NCI-H345 treated with DMSO at 0.1 percent for 48 hours (cell line): ENCODE results near the gene ROGDI.

Experiments used
- DNase-seq: peaks from one replicate; lab custom pipeline; 2025; ENCODE audit not compliant: unreplicated experiment; lab: John Stamatoyannopoulos, UW

ROGDI gene

DNA sequence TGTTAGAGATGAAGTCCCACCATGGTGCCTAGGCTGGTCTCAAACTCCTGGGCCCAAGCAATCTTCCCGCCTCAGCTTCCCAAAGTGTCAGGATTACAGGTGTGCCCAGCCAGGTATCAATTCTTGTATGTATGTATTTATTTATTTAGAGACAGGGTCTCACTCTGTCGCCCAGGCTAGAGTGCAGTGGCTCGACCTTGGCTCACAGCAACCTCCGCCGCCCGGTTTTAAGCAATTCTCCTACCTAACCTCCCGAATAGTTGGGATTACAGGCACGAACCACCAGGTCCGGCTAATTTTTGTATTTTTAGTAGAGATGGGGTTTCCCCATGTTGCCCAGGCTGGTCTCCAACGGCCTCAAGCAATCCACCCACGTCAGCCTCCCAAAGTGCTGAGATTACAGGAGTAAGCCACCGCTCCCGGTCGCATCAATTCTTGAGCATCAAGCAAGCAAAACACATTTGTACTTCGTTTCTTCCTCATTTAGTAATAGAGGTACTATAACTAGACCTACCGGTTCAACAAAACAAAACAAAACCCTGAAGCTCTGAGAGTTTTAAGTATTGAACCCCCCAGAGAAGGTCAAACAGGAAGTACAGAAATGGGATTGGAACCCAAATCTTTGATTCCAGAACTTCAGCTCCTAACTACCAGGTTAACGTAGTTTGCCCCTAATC is 34.4 kb downstream of the ROGDI start:
- peak; percentile 75 for DNase-seq

DNA sequence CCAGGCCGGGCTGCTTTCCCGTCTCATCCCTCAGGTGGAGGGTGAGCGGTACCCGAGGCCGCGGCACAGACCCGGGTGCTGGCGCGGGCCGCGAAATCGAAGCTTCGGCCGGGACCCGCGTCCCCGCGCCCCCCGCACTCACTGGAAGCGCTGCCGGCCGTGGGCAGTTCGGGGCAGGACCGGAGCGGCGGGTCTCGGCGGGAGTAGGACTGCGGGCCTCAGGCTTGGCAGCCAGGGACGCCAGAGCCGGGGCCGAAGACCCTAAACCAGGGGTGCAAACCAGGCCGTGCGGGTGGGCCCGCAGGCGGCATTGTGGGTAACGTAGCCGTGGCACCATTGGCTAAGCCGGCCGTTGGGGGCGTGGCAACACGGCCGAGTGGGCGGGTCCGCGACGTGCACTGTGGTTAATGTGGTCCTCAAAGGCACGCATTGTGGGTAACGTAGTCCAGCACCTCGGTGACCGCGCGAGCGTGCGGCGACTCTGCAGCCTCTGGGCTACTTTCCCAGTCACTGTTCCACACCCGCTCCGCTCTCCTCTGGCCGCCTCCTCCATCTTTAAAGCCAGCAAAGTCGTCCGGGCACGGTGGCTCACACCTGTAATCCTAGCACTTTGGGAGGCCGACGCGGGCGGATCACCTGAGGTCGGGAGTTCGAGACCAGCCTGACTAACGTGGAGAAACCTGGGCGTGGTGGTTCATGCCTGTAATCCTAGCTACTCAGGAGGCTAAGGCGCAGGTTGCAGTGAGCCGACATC is 35.4 kb downstream of the ROGDI start, which contains the start of gene ZNF500:
Gene ZNF500 (minus strand): TSS at position 288 of the 754 bp plus-strand sequence. CDS start 1,184 bp downstream, outside the sequence.
- DNase-seq, result peak; percentile 95

DNA sequence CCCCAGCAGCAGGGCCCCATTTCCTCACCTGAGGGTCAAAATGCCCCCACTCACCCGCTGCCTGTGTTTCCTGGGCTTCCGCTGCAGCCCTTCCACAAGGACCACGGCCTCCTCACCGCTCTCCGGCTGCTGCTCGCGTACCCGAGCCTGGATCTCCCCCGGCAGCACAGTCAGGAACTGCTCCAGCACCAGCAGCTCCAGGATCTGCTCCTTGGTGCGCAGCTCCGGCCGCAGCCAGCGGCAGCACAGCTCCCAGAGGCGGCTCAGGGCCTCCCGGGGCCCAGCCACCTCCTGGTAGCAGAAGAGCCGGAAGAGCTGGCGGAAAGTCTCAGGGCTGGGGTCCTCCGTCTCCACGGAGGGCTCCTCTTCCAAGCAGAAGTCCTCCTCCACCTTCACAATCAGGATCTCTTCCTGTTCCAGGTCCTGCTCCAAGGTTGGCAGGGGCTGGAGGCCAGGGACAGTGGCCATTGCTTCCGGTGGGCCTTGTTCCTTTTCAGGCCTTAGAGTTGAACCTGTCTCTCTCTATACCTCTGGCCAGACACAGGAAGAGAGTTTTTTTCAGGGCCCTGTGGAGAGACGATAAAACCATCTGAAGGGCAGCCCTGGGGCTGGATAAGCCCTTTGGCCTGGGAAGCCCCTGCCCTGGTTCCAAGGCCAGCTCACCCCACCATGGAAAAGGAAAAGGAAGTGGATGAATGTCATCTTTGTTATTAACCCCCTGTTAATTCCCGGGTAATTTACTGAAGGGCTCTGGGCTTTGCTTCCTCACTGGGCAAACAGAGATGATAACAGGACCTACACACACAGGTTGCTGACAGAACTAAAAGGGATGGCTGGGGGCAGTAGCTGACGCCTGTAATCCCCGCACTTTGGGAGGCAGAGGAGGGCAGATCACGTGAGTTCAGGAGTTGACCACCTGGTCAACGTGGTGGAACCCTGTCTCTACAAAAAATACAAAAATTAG is 36.6 kb downstream of the ROGDI start:
- DNase-seq, result no peak

DNA sequence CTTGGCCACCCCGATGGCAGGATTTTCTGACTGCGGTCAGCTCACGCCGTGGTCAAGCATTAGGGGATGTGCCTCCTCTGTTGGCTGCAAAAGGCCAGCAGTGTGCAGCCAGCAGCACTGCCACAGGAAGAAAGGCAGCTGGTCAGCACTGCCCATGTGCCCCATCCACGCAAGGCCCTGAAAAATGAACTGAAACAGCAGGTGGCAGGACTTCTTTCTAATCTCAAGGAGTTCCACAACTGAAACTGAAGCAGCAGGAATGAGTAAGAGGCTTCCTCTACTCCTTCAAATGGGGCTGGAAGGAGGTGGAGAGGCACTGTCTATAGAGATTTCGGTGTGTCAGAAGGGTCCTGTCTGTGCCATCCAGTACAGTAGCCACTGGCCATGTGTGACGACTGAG is 38.6 kb downstream of the ROGDI start:
- no peak for DNase-seq

DNA sequence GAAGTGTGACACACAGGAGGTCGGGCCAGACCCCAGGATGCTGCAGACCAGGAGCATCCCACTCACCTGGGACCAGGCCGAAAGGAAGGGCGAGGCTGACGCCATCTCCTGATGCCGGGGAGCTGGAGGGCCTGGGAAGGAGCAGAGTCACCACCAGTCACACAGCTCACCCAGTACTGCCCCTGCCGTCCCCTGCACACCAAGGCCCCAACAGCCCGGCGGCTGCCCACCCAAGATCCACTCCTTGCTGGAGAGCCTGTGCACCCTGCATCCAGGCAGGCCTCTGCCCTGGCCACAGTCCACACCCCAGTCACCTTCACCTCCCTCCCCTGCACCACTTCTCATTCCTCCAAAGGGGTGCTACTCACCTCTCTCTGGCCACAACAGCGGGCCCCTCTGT is 40.2 kb downstream of the ROGDI start:
- DNase-seq, result no peak

DNA sequence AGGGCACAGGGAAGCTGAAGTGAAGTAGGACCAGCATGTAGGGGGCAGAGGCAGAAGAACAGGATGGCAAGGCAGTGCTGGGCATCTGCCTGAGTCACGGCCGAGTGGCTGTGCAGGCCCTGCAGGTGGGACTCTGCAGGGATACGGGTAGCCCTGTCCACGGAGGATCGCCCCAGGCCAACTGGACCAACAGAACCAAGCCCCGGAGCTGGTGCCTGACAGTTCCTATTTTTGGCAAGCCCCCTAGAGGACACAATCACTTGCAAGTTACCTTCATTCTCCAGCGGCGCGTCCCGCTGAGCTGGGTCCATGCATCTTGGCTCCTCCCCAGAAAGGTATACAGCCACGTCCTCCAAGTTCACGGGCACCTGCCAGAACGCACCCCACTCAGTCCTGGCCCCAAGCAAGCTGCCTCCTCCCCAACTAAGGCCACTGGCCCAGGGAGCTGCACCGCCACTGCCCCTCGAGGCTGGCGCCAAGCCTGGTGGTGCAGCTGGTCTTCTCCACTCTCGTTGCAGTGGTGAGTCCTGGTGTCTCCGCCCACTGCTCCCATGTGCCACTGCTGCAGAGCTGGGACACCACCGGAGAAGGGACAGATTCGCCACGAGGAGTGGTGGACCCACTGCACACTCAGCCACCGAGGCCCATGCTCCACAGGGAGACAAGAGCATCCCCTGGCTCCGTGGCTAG is 42.1 kb downstream of the ROGDI start:
- DNase-seq, result no peak

DNA sequence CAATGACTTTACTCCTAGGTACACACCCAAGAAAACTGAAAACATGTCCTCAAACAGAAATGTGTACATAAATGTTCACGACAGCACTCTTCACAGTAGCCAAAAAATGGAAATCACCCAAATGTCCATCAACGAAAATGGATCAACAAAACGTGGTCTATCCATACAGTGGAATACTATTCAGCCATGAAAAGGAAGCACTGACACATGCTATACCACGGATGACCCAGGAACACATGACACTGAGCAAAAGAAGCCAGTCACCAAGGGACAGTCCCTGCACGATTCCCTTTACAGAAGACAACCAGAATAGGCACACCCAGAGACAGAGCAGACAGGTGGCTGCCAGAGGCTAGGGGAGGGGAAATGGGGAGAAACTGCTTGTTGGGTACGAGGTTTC is 46.7 kb downstream of the ROGDI start:
- DNase-seq, result no peak

DNA sequence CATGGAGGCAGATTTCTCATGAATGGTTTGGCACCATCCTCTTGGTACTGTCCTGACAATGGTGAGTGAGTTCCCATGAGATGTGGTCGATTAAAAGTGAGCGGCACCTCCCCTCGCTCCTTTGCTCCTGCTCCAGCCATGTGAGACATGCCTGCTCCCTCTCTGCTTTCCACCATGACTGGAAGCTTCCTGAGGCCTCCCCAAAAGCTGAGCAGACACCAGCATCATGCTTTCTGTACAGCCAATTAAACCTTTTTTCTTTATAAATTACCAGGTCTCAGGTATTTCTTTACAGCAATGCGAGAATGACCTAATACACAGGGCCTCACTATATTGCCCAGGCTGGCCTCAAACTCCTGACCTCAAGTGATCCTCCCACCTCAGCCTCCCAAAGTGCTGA is 47.6 kb downstream of the ROGDI start:
- no peak for DNase-seq

DNA sequence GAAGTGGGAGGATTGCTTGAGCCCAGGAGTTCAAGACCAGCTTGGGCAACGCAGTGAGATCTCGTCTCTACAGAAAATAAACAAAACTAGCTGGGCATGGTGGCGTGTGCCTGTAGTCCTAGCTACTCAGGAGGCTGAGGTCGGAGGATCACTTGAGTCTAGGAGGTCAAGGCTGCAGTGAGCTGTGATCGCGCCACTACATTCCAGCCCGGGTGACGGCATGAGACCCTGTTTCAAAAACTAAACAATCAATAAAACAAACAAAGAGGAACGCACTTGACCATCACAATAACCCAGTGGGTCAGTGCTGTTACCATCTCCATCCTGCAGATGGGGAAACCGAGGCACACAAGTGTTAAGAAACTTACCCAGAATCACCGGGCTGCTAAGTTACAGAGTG is 49.2 kb downstream of the ROGDI start:
- DNase-seq, result no peak

DNA sequence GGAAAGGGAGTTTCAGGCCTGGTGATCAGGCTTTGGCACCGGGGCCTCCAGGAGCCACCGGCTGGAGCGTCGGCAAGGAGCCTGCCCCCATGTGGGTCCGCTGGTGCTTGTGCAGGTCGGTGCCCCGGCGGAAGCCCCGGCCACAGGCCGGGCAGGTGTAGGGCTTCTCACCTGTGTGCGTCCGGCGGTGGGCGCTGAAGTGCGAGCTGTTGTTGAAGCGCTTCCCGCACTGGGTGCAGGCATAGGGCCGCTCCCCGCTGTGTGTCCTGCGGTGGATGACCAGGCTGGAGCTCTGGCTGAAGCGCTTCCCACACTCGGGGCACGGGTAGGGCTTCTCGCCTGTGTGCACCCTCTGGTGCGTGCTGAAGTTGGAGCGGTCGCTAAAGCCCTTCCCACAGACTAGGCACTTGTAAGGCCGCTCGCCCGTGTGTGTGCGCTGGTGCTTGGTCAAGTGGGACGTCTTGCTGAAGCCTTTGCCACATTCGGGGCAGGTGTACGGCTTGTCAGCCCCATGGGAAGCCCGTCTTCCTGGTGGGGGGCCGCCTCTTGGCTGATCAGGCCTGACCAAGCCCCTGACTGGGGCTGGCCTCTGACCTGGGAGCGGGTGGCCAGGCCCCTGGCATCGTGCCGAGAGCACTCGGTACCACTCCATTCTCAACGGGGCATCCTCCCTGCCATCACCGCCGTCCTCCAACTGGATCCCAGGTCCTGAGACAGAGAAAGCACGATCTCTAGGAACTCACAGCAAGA is 49.9 kb downstream of the ROGDI start:
- no peak for DNase-seq

DNA sequence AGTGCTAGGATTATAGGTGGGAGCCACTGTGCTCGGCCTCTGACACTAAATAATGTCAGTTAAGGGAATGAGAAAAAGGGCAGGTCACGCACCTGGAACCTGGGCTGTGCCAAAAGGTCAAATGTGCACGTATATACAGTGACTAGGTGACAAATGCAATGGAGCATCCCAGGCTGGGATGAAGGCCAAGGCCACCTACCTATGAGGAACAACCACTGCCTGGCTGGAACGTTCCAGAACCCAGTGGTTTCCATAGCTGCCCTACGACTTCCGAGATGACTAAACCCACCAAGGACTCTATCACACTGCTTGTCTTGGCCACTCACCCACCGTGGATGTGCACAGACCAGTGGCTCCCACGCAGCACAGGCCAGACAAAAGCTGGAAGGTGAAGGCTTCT is 51.5 kb downstream of the ROGDI start:
- no peak for DNase-seq

DNA sequence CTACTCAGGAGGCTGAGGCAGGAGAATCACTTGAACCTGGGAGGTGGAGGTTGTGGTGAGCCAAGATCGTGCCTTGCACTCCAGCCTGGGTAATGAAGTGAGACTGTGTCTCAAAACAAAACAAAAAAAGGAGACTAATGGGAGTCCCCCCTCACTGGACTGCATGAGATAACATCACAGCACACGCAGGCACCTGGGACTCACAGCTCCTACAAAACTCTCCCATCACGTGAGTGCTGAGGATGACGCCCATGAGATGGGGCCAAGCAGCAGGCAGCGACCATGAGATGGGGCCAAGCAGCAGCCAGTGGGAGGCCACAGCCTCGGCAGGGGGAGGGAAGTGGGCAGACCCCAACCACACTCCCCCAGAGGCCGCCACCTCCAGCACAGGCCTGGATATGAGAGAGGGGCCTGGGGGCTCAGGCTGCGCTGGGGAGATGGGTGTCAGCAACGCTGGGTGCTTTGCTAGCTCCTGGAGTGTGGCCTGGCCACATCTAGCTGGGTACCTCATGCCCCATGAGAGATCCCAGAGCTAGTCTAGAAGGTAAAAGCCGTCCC is 52.7 kb downstream of the ROGDI start:
- no peak for DNase-seq

DNA sequence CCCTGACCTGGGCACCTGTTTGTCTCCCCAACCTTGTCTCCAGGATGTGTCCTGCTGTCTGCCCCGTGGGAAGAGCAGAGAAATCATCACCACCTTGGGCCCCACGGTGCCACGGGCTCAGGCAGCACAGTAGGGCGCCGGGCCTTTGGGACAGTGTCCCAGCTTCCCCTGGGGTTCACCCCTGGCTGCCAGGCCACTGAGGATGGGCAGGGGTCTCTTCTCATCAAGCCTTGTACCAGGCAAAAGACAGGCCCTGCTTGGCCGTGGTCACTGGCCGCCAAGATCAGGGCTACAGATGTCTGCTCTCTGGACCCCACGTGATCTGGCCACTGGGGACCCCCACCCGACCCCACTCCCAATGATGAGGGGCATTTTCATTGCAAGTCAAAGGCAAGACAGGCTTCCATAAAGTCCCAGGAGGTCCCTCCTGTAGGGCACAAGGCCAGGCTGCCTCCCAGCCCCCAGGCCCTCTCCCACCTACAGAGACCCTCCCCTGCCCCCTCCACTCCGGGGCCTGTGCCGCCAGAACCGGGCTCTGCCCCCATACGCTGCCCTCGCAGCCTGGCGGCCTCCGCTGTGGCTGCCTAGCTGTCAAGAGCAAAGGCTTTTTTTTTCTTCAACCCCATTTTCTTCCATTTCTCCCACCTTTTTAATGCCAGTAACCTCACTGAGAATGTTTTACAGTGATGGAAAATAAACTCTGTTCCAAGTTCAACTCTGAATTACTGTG is 53.6 kb downstream of the ROGDI start:
- DNase-seq, result no peak

DNA sequence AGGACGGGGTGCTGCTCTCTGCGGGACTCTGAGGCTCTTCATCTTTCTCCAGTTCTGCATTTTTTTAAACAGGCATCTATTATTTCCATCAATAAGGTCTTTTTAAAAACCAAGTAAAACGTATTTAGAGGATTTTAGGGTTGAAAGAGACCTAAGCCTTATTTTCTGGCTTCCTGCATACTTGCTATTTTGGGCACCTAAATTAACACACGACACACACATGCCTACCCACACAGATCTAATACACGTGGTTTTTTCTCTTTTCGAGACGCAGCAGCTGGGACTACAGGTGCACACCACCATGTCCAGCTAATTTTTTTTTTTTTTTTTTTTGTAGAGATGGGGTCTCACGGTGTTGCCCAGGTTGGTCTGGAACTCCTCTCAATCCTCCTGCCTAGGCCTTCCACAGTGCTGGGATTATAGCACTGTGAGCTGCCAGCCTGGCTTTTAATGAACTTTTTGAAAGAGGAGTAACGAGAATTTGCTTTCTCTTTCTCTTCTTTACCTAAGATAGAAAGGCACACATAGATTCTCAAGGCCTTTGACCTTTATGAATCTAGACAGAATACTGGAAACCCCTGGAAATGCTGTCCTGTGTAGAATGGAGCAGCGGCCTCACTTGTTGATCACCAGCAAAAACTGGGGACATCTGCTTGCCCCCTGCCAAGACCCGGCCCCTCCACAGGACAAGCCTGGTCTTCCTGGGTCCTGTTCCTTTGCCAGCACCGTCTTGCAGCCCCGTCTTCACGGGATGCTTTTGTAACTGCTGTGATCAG is 54.3 kb downstream of the ROGDI start:
- DNase-seq, result no peak

DNA sequence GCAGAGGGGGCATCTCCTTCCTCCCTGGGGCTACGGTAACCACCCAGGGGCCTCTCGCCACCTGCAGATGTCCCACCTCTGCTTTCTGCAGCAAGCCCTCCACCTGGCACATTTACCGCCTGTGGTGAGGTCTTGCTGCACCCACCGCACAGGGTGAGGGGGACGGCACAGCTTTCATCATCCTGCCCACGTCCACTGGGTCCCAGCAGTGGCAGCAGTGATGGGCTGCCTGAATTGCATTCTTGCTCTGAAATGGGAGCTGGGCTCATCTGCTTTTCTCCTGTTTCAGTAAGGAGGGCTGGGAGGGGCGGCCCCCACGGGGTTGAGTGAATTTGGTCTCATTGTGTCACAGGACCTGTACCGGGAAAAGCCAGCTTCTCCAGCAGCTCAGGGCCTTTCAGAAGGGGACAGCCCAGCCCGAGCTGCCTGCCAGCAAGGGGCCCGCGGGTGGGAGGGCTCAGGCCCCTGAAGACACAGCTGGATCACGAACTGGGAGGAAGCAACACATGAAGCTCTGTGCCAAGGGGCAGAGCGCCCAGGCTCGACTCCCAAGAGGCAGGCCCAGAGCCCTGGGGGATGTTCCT is 55.4 kb downstream of the ROGDI start:
- no peak for DNase-seq
